Calu3 (cell line): ENCODE data around the gene SMURF2. TPM values are rescaled to one million over a fixed set of nuclear protein-coding genes. Genes with fewer than 3 reads are reported as not detected.

Experiments
- Bru-seq: library from RNA; stranded (reverse); fragments of 400-500 nt; gene quantifications from one replicate; lab custom pipeline; 2021; lab: Mats Ljungman, UMichigan
- BruChase-seq, 2 experiments: library from RNA; stranded (reverse); fragments of 400-500 nt; gene quantifications; one replicate each; lab custom pipeline; 2021; lab: Mats Ljungman, UMichigan
- BruUV-seq: library from RNA; stranded (reverse); fragments of 400-500 nt; replicated peaks from 2 replicates; lab custom pipeline; 2021; lab: Mats Ljungman, UMichigan
- CTCF ChIA-PET: fragments of 300-600 bp; sonication (Branson Sonifier 250); formaldehyde crosslinking; loops from one replicate; lab custom pipeline; 2022; ENCODE audit warnings: antibody characterized with exemption; lab: Charles Lee
- DNase-seq: peaks from one replicate; pipeline ENCODE4 v3.0.0; 2022
- H3K27ac Mint-ChIP-seq: one replicate; pipeline ENCODE4 v1.8.0; 2022; ENCODE audit warnings: mixed read lengths; ENCODE audit not compliant: unreplicated experiment
- H3K27me3 Mint-ChIP-seq: one replicate; pipeline ENCODE4 v1.8.0; 2022; ENCODE audit warnings: mixed read lengths; ENCODE audit not compliant: unreplicated experiment
- H3K36me3 Mint-ChIP-seq: one replicate; pipeline ENCODE4 v1.8.0; 2022; ENCODE audit warnings: mild to moderate bottlenecking, moderate library complexity, mixed read lengths; ENCODE audit not compliant: insufficient read depth, unreplicated experiment
- H3K4me1 Mint-ChIP-seq: one replicate; pipeline ENCODE4 v1.8.0; 2022; ENCODE audit warnings: mild to moderate bottlenecking, low read depth, mixed read lengths; ENCODE audit not compliant: unreplicated experiment
- H3K4me3 Mint-ChIP-seq: one replicate; pipeline ENCODE4 v1.8.0; 2022; ENCODE audit warnings: mild to moderate bottlenecking, low read depth, moderate library complexity, mixed read lengths; ENCODE audit not compliant: unreplicated experiment
- H3K9me3 Mint-ChIP-seq: one replicate; pipeline ENCODE4 v1.8.0; 2022; ENCODE audit warnings: low read depth, mixed read lengths; ENCODE audit not compliant: unreplicated experiment
- CTCF ChIP-seq: fragments of 200-600 bp; IDR thresholded peaks from one replicate; pipeline ENCODE4 v1.8.0; 2022; ENCODE audit warnings: antibody characterized with exemption; ENCODE audit not compliant: unreplicated experiment
- intact Hi-C: fragments of 100-400 bp; cut with micrococcal nuclease; formaldehyde crosslinking; loops from one replicate; pipeline ENCODE4 v1.10.0; 2022; ENCODE audit not compliant: unreplicated experiment
- long read RNA-seq: library from polyadenylated mRNA; stranded (forward); transcript quantifications from one replicate; pipeline ENCODE4 v2.0.0, GENCODE V29; 2022
- total RNA-seq: library from RNA; stranded (reverse); gene quantifications from 2 replicates; pipeline ENCODE4 v1.2.3, GENCODE V29; 2022

Gene SMURF2
- total RNA-seq (15.0 and 18.8 TPM in 2 replicates), Bru-seq, nascent RNA (percentile 83 among the genes with signal in this experiment), BruChase-seq, experiment 1, labeled RNA remaining after a 6-hour chase (percentile 73 among the genes with signal in this experiment), BruChase-seq, experiment 2, labeled RNA remaining after a 2-hour chase (percentile 75 among the genes with signal in this experiment)
- long read RNA-seq, partial matches to known transcripts = 3 of 14 reads
- long read RNA-seq, other reads (novel, unspliced or antisense) = 7 of 14 reads

DNA sequence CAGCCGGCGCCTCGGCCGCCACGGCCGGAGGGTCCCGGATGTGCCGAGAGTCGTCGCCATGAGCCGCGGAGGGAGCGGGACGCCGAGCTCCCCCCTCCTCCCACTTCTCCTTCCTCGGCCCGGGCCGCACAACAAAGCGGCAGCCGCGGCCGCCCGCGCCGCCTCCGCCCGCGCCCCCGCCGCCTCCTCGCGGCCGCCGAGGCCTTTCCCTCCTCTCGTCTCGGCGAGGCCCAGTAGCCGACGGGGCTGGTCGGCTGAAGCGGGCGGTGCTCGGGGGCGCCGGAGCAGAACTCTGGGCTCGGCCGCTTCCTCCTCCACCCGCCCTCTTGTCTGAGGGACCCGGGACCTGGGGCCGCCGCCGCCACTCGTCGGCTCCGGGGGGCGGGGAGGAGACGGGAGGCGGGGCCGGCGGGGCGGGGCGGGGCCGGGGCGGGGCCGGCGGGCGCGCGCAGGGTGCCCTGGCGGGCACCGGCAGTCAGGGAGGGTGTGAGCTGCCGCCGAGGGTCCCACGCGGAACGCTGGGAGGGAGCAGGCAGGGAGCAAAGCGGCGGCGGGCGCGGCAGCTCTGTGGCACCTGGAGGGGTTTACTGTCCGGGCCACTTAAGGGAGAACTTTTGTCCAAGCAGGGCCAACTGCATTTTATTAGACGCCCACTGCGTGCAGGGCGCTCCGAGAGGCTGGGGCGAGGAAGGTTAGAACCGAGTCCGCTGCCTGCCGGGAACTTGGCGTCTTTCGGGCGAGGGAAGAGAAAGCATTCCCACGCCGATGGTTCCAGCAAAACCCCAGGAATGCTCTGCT, at the start of gene SMURF2:
TSS of gene SMURF2 (minus strand) at position 332 of the 798 bp plus-strand sequence. CDS start 427 bp downstream, outside the sequence.
- CTCF ChIA-PET = no interaction called here
- Mint-ChIP-seq H3K36me3 (peaks cover 27% of the 10 kb centered on the region), H3K4me3 (peak within 1 kb of the TSS; percentile 94), H3K27ac (peak within 1 kb of the TSS; percentile 92), H3K27me3 (no peaks in the 10 kb centered on the region), H3K9me3 (no peaks in the 10 kb centered on the region), H3K4me1 (peaks cover 20% of the 10 kb centered on the region)
- intact Hi-C loops = loop anchor here (5.0 kb wide), 1 partner anchor 45 kb away; no protein-coding TSS in a partner anchor
- peak; percentile 71 for DNase-seq
- no TSS peak for BruUV-seq
- TF ChIP-seq CTCF = no peak

DNA sequence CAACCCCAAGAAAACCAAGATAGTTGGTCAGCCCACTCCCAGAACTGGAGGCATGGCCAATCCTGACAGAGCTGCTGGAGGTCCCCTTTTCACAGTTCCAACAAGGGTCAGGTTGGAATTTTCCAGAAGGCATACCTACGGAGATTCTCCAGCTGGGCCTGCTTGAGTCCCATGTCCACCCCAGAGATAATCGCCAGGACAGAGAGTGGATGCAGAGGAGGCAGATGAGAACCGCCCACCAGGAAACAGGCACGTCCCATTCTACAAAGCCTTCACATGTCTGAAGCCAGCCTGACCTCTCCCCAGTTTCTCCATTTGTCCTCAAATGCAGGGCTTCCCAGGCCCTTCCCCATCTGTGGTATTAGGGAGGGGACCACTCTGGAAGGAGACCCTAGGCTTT, 47.4 kb upstream of the SMURF2 start:
- H3K4me1 Mint-ChIP-seq = peaks cover 22% of the 10 kb centered on the region
- intact Hi-C loops = loop anchor here (5.0 kb wide), 1 partner anchor 47 kb away; the partner anchor contains the start of gene SMURF2
- H3K4me3 Mint-ChIP-seq = no peak overlapping the region
- no peak for TF ChIP-seq CTCF
- CTCF ChIA-PET = no interaction called here
- peaks cover 14% of the 10 kb centered on the region for H3K36me3 Mint-ChIP-seq
- H3K9me3 Mint-ChIP-seq = no peaks in the 10 kb centered on the region
- H3K27me3 Mint-ChIP-seq = no peaks in the 10 kb centered on the region
- BruUV-seq = no TSS peak
- no peak for DNase-seq
- H3K27ac Mint-ChIP-seq = no peak overlapping the region

DNA sequence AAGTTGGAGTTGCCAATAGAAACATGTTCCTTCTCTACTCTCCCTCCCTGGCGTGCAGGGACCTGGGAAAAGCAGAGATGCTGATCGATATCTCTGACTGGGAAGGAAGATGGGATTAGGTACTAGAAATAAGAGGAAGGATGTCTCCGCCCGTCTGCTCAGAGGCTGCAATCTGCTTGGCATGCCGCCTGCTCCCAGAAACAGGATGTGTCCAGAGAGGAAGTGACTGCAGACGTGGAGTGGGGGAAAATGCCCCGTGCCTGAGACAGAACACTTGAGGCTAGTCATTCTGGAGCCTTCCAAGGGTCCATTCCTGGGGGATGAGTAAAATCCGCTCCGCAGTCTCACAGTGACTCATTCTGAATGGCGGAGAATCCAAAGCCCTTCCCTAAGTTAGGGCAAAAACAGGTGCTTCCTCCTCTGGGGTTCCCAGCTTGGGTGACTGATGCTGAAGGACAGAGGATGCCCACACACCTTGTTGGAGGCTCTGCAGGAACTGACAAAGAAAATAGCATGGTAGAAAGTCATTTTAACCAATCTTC, 45.0 kb upstream of the SMURF2 start:
- peak overlapping the region; percentile 82 for H3K27ac Mint-ChIP-seq
- no TSS peak for BruUV-seq
- CTCF ChIA-PET = interaction anchor here (0.6 to 1.4 kb wide), 2 partner anchors 12 to 35 kb away, joined by 3 read pairs; no protein-coding TSS in a partner anchor
- peak; percentile 78 for DNase-seq
- H3K4me3 Mint-ChIP-seq = peak overlapping the region; percentile 19
- no peaks in the 10 kb centered on the region for H3K9me3 Mint-ChIP-seq
- no peaks in the 10 kb centered on the region for H3K27me3 Mint-ChIP-seq
- intact Hi-C loops = loop anchor here (5.0 kb wide), 1 partner anchor 45 kb away; the partner anchor contains the start of gene SMURF2
- H3K4me1 Mint-ChIP-seq = peaks cover 34% of the 10 kb centered on the region
- peaks cover 9% of the 10 kb centered on the region for H3K36me3 Mint-ChIP-seq
- TF ChIP-seq CTCF = no peak
